Mucosa of gallbladder (tissue), 1 donor: ENCODE data around the gene SPSB4. TPM values are rescaled to one million over a fixed set of nuclear protein-coding genes. Genes with fewer than 3 reads are reported as not detected.

Experiments
- DNase-seq: peaks from one replicate; pipeline ENCODE4 v3.0.0-alpha.2; 2020; ENCODE audit warnings: low spot score
- total RNA-seq: library from RNA; stranded (reverse); gene quantifications from one replicate; pipeline ENCODE4 v1.2.1, GENCODE V29; 2021
- donor health status: DM: no; HTN: no; CAD: no.

Gene SPSB4
- total RNA-seq, 1 donor from 2014 or later: 0.29 TPM

DNA sequence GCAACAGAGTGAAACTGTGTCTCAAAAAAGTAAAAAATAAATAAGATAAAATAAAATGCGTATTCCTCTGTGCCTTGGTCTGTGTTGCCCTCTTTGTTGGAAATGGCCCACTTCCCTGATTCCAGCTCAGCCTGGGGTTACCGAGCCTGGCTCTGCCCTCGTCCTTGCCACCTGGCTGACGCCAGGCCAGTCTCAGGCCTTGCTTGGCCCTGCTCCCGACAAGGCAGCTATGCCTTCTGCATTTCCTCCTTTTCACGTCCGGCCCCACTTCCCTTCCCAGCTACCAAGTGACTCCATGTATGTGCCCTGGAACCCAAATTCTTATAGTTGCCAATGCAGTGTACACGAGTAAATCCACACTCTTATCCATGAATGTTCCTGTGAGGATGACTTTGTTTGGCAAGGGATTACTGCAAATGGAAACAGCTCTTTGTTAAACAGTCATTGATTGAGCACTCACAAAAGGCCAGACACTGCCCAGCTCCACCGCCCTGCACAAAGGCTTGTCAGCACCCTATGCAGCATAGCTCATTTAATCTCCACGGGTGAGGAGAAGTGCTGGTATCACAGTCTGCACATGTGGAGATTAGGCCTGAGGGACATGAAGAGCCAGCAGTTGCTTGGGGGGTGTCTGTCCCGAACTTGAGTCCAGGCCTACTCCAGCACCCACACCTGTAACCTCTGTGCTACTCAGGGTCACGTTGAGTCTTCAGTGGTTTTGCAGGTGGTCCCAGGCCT lies 25.1 kb downstream of the SPSB4 start:
- no peak for DNase-seq

DNA sequence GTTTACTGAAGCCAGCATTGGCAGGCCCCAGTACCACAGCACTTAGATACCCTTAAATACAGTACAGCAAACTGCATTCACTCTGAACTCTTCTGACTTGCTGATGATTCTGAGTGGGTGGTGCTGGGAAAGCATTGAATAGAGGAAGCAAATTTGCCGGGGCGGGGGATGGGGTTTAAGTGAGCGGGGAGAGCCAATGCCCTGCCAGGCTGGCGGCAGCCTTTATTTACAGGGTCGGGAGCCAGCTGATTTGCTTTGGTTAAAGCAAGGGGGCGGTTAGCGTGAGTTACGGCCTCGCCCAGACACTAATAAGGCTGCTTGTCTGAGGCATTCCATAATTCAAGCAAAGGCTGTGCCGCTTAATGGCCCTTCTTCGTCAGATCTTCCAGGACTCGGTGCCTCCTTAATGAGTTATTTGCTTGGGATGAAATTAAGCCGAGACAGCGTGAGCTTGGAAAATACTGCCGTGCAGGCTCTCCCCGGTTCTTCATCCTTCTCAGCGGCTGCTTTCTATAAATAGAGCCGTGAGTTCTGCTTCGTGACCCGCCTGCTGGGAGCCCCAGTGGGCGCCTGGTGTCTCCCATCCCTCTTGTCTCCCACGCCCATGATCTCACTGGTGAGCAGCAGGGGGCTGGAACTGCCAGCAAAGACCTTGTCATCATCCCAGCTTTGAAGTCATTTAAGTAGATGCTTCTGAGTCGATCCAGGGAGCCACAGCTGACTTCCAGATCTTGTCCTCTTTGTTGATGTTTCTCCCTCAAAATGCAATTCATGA lies 25.8 kb downstream of the SPSB4 start:
- DNase-seq: peak; percentile 32

DNA sequence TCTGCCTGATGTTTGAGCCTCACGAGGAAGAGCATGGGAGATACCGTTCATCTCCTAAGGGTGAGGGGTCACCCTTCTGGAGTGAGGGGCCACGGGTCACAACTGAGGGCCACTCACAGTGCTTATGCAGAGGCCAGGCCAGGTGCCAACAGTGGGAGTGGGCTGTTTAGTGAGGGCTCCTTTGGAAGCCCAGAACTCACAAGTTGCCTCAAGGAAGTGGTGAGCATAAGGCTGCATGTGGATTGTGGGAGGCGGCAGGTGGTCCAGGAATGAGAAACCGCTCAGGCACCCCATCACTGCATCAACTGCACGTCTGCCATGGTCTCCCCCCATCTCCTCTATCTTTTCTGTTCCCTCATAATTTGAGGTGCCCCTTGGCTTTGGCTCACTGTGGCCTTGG lies 26.5 kb downstream of the SPSB4 start:
- DNase-seq: no peak

DNA sequence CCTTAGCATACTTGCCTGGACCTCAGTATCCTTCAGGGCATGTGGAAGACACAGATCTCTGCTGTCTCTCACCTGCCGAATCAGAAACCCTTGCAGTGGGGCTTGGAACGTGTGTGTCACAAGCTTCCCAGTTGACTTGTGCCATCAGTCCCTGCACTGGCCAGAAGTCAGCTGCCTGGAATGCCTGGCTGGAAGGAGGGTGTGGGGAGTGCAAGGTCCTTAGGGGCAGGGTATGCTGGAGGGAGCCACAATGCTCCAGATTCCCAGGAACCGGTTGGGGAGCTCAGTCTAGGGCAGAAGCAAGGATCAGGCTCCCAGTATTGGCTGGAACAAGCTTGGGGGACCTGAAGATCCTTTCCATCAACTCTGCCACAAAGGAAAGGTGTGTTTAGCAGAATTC lies 27.1 kb downstream of the SPSB4 start:
- DNase-seq: no peak

DNA sequence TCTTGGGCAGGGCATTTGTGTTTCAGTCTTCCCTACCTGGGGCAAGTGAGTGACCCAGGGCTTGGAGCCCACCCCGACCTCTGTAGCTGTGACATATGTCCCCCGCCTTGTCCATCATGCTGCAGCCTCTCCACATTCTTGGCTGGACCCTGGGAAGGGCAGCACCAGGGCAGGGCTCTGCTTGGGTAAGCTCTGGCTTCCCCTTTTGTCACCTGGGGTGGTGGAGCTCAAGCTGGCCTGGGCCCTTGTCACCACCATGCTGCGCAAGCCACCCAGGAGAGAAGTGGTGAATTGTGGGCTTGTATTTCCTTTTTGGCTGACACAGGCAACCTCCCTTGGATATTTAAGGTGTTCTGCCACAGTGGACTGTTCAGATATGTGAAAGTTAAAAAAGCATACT lies 29.3 kb downstream of the SPSB4 start:
- no peak for DNase-seq

DNA sequence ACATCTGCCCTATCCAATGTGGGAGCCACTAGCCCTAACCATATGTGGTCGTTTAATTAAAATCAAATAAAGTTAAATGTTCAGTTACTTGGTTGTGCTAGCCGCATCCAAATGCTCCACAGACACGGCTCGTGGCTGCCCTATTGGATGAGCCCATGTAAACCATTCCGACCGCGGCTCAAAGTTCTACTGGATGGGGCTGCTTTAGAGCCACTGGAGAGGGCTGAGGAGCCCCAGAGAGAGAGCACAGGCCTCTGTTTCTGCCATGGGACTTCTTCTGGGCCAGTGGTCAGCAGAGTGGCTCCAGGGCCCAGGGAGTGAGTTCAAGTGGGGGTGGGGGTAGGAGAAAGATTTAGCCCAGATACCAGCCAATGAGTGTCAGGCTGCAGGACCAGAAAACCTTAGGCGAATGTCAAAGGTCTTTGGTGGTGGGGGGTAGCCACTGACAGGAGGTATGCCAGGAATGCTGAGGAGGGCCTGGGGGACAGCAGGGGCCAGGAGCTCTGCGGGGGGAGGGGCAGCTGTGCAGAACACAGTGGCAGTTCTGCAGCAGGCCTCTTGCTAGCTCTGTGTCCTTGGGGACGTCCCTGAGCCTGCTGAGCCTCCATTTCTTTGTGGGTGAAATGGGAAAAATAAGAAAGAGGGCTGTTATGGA lies 30.1 kb downstream of the SPSB4 start:
- DNase-seq: no peak

DNA sequence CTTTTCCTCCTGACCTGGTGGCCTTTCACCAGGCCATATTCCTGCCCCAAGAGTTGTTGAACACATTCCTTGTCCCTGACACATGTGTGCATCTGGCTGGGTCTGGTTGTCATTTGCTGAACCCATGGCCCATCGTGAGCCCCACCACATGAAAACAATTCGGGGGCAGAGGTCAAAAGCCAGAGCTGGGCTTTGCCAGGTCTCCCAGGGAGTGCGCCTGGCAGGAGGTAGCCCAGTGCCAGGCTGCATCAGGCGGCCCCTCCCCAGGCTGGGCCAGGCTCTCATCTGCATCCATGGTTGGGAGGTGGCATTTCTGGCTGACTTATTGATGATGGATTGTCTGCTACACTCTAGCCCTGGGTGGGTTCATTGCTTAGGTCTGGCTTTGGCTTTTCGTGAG lies 30.9 kb downstream of the SPSB4 start:
- no peak for DNase-seq

GRCh38 chr3:141083226-141083625 lies 32.1 kb downstream of the SPSB4 start:
- no peak for DNase-seq

- DNase-seq: no peak
These were observed 32.9 kb downstream of the SPSB4 start for GRCh38 chr3:141083836-141084649.

DNA sequence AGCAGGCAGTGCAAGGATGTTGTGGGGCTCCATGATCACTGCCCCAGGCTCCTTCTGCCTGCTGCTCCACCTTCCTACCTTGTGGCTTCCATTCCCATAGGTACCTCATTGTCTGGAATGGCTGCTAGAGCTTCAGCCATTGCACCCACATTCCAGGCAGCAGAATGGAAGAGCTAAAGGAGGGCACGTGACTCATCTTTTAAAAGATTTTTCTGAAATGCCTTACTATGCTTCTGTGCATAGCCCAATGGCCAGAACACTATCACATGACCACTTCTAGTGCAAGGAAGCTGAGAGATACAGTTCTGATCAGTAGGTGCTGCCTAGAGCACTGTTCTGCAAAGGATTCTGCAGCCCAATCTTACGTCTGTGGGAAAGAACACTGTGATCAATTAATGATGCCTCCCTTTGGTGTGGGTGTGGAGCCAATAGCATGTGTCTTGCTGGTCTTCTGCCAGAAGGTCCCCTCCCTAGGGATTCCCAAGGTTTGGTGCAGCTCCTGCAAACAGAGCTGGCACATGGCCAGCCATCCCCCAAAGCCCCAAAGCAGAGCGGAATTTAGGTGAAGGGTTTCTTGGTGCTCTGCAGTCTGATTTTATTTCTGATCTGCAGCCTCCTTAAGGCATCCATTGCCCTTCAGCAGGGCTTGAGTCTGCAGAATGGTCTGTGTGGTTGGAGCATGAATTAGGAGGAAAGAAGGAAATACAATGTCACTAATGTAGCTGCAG lies 34.4 kb downstream of the SPSB4 start:
- DNase-seq: no peak

DNA sequence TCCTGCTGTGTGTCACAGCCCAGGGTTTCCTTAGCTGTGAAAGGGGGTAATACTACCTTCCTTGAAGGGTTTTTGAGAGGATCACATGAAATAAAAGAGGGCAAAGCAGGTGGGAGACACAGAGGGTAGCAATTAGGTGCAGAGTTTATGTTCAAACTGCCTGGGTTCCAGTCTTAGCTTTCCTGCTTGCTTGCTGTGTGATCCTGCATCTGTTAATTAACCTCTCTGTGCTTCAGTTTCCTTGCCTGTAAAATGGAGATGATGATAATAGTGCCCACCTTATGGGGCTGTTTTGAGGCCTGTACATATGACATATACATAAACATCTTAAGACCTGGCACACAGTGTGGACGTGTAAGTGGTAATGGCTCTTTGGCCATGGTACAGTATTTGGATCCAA lies 35.0 kb downstream of the SPSB4 start:
- no peak for DNase-seq

GRCh38 chr3:141087076-141087777 lies 36.1 kb downstream of the SPSB4 start:
- DNase-seq: no peak

DNA sequence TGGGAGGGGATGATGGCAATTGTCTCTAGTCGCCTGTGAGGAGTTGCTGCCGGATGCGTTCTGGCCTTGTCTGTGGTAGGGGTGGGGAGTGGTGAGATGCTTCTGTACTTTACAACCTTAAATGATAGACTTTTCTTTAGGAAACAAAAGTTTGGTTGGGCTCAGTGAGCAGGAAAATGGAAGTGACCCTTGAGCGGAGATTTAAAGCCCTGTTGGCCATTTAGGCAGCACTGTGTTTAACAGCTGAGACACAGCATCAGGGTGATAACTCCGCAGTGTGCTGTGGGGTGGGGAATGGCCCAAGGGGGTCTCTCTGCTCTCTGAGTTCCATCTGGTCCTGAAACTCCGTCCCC lies 36.6 kb downstream of the SPSB4 start:
- no peak for DNase-seq

GRCh38 chr3:141089339-141090152 lies 38.4 kb downstream of the SPSB4 start:
- no peak for DNase-seq

DNA sequence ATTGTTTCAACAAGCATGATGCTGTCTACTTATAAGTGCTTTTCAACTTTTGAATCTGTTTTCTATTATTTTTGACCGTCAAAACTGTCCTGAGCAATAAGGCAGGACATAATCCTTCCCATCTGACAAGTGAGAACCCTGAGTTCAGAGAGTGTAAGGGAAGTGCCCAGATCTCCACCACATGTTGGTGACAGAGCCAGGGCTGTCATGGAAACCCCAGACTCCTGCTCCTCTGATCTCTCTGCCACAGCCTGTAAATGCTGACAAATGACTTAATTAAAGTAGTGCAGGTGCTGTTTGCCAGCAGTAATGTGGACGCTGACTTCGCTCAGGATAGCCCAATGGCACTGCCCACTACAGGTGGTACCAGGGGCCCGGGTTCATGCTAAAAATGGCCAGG lies 40.3 kb downstream of the SPSB4 start:
- no peak for DNase-seq

DNA sequence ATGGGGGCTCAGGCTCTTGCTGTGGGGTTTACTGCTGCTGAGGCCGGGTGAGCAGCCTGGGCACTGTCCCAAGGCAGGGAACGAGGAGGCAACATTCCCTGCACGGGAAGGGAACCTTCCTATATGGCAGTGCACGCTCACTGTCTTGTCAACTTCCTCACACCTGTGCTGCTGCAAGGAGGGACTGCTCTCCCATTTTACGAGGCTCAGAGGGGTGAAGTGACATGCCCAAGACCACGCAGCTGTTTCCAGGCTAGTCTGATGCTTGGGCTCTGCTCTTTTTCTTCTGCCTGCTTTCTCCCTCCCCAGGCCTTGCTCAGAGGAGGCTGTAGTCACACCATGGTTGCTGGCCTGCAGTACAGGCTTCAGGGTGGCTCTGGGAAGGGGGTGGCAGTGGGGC lies 41.5 kb downstream of the SPSB4 start:
- no peak for DNase-seq

DNA sequence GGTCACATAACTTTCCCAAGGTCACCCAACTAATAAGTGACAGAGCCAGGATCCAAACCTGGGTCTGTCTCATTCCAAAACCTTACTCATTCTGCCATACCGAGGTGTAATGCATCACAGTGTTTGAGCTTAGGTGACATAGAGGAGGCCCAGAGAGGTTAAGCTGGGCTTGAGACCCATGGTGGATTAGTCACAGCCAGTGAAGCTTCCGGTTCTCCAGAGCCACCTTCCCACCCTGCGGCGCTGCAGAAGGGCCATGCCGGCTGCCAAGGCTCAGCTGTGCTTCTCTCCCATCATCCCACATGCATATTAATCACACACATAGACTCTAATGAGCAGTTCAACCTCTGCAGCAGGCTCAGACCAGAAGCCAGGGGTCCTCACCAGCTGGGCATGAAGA lies 42.2 kb downstream of the SPSB4 start:
- no peak for DNase-seq

GRCh38 chr3:141093971-141094684 lies 43.0 kb downstream of the SPSB4 start:
- DNase-seq: no peak
